GM19240 (cell line): ENCODE data around the gene CACNA2D3.

Experiments used
- DNase-seq: peaks from one replicate; pipeline ENCODE4 v3.0.0; 2011; ENCODE audit warnings: low spot score; ENCODE audit not compliant: insufficient read length

Gene CACNA2D3

GRCh38 chr3:54264050-54264449 lies 141.7 kb downstream of the CACNA2D3 start:
- no peak for DNase-seq

DNA sequence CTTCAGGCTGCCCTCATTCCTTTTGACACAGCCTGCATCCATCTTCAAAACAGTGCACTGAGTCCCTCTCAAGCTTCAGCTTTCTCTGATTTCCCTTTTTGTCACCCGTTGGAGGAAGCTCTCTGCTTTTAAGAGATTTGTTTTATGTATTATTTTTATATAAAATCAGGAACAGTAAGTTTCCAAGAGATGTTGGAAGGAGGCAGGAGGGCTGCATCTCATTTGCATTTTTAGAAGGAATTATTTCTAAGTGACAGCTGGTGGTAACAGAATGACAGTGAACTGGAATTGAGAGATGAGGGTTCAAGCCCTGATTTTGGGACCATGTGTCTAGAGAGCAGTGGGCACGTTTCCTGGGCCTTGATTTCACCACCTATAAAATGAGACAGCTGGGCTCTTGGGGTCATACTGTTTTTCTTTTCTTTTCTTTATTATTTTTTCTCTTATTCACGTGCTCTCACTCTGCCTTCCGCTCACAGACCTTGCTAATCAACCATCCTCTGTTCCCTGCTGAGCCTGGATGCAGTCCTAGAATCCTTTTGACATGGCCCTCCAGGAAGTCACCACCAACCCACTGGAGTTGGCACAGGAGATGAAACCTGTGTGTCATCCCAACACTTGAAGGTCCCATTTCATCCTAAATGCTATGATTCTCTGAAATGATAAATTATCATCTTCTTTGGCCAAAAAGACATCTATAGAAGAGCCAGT lies 148.6 kb downstream of the CACNA2D3 start:
- no peak for DNase-seq

GRCh38 chr3:54273791-54274190 lies 151.4 kb downstream of the CACNA2D3 start:
- DNase-seq, result no peak

DNA sequence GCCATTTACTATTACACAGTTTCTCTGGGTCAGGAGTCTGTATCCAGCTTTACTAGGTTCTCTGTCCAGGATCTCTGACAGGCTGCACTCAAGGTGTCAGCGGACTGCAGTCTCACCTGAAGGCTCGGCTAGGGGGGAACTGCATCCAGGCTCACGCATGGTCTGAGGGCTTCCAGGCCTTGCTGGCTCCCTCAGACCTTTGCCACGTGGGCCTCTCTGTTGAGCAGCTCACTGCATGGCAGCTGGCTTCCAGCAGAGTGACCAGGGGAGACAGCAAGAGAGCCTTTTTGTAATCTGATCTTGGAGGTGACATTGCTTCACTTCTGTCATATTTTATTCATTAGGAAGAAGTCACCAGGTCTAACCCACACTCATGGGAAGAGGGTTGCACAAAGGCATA lies 152.3 kb downstream of the CACNA2D3 start:
- no peak for DNase-seq

DNA sequence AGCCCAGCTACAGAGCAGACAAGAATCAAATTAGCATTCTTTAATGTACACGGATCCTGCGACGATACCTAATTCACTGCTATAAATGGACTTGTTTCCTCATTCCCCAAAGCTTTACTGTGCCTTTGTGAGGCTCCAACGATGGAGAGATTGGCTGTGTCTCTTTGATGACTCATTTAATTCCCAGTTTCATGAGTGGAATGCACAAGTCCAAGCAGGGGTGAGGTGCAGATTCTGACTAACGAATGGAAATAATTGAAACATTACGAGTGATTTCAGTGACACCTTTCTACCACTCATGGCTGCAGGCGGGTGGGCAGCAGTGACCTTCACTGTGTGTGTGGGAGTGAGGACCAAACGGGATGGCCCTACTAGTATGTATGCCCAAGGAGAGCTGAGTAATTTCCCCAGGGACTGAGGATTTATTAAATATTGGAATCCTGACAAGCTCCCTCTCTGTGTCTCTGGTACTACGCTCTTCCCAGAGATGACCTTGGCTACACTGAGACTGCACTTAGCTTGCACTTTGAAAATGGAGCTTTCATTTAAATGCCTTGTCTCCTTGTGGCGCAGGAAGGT lies 156.7 kb downstream of the CACNA2D3 start:
- DNase-seq, result no peak

GRCh38 chr3:54283470-54283869 lies 161.1 kb downstream of the CACNA2D3 start:
- DNase-seq, result no peak

GRCh38 chr3:54294214-54294613 lies 171.9 kb downstream of the CACNA2D3 start:
- DNase-seq, result no peak

GRCh38 chr3:54296531-54296930 lies 174.2 kb downstream of the CACNA2D3 start:
- DNase-seq, result no peak

DNA sequence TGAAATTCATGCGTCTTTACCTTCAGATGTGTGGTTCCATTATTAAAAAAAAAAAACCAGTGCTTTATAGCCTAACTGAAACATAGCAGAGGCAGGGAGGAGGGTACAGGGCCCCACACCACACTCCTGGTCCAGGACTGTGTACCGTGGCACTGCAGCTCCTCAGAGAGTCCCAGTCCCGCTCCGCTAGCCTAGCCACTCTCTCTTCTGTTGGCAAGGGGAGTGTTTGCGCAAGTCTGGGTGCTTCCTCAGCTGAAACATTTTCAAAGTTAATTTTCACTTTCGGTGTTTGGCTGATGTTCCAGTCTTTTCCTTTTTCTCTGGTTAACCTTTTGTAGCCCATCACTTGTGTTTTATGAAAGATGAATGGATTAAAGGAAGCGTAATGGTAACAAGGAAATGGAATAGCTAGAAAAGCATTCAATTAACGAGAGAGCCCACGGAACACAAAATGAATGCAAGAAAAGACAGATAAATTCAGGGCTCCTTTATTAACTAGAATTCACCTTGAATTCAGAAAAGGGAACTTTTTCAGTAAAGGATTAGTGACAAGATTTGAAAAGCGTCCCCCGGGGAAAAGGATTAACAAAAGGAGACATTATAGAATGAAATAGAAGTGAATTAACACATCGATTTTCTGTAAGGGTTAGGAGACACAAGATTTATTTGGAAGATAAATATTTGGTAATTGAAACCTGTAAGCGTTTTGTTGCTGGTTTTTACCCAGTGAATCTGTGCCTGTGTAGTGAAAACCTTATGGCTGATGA lies 177.0 kb downstream of the CACNA2D3 start:
- no peak for DNase-seq

GRCh38 chr3:54303517-54304375 lies 181.4 kb downstream of the CACNA2D3 start:
- no peak for DNase-seq

- no peak for DNase-seq
Measured at GRCh38 chr3:54304877-54305276, 182.5 kb downstream of the CACNA2D3 start.

- no peak for DNase-seq
Measured at GRCh38 chr3:54305409-54306099, 183.2 kb downstream of the CACNA2D3 start.

GRCh38 chr3:54307566-54308180 lies 185.3 kb downstream of the CACNA2D3 start:
- no peak for DNase-seq

GRCh38 chr3:54309601-54310000 lies 187.2 kb downstream of the CACNA2D3 start:
- no peak for DNase-seq

GRCh38 chr3:54311211-54311747 lies 188.9 kb downstream of the CACNA2D3 start:
- no peak for DNase-seq

DNA sequence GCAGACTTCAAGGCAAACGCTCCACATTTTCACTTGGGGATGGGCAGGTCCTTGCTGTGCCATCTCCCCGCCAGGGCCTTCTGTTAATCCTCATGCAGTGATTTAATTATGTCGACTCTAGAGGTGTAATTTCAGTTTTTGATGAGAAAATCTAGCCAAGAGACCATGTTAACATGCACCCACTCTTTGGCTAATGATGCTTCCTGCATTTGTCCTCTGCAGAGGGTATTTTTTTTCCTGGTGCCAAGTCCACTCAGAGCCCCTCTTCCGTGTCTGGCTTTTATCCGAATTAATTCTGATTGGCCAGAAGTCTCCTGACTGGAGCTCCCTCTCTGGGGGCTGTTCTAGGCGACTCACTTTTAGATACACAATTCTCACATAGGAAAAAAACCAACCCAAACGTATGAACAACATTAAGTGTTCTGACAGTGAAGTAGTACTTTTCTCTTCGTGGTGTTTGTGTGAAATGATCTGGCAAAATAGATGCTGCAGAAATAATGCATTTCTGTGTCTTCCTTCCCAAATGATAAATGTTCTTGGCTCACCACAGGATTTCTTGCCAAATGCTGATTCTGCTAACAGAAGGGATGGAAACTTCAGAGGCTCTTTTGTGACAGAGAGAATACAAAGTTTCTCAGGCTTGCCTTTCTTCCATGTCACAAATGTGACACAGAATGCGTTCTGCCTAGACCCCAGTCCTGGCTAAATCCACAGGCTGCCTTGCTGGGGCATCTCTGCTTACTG lies 190.0 kb downstream of the CACNA2D3 start:
- no peak for DNase-seq

DNA sequence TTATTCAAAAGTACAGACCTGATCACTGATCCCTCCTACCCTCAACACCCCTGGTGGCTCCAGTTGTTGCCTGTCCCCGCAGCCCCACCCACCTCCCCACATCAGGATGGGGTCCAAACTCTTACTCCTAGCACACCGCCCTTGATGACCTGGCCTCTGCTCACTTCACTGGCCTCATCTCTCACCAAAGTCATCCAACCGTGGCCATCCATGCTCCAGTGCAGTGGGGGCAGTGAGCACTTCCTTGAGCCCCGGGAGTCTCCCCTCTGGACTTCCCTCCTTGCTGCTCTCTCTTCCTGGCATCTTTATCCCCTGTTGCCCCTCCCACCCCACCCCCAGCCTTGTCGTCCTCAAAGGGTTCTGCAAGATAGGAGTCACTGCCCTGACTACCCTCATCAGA lies 191.1 kb downstream of the CACNA2D3 start:
- DNase-seq, result no peak

GRCh38 chr3:54321520-54321919 lies 199.2 kb downstream of the CACNA2D3 start:
- no peak for DNase-seq

- no peak for DNase-seq
Measured at GRCh38 chr3:54322354-54322753, 200.0 kb downstream of the CACNA2D3 start.

DNA sequence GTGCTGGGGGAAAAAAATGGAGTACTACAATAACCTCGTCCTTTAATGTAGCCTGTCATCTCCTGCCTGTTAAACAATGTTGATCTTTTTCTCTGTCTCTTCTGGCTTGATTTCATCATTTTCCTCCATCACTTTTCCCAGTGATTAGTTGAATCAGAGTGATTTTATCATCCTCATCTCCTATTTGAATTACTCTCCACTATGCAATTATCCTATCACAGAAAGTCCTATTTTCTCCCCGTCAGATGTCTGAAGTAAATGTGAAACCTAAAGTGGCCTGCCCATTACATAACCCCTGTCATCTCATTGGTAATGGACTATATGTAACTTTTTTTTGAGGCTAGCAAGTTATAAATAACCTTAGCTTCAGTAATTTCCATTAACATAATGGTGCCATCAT lies 201.8 kb downstream of the CACNA2D3 start:
- DNase-seq, result no peak
